IPS-20b (cell line): ENCODE data around the gene ACOXL.

Source experiments
- H3K27ac ChIP-seq: one replicate; pipeline ENCODE4 v1.5.1; 2013; ENCODE audit warnings: low read length
- H3K27me3 ChIP-seq: 2 replicates; pipeline ENCODE4 v1.6.1; 2013; ENCODE audit warnings: mild to moderate bottlenecking, low read length, inconsistent platforms; ENCODE audit not compliant: insufficient read depth
- H3K36me3 ChIP-seq: 2 replicates; pipeline ENCODE4 v1.6.1; 2013; ENCODE audit warnings: low read depth, mild to moderate bottlenecking, inconsistent platforms, low read length, moderate library complexity; ENCODE audit not compliant: insufficient read depth
- H3K4me1 ChIP-seq: 2 replicates; pipeline ENCODE4 v1.6.1; 2013; ENCODE audit warnings: mild to moderate bottlenecking, control low read depth, inconsistent platforms, low read length, moderate library complexity; ENCODE audit not compliant: insufficient read depth
- H3K4me3 ChIP-seq: 2 replicates; pipeline ENCODE4 v1.5.1; 2013; ENCODE audit warnings: mild to moderate bottlenecking, low read length, inconsistent platforms
- H3K9ac ChIP-seq: 2 replicates; pipeline ENCODE4 v1.6.1; 2013; ENCODE audit warnings: low read depth, mild to moderate bottlenecking, inconsistent platforms, low read length, moderate library complexity
- H3K9me3 ChIP-seq: 2 replicates; pipeline ENCODE4 v1.6.1; 2013; ENCODE audit warnings: mild to moderate bottlenecking, low read depth, low read length, inconsistent platforms; ENCODE audit not compliant: insufficient read depth

ACOXL gene

DNA sequence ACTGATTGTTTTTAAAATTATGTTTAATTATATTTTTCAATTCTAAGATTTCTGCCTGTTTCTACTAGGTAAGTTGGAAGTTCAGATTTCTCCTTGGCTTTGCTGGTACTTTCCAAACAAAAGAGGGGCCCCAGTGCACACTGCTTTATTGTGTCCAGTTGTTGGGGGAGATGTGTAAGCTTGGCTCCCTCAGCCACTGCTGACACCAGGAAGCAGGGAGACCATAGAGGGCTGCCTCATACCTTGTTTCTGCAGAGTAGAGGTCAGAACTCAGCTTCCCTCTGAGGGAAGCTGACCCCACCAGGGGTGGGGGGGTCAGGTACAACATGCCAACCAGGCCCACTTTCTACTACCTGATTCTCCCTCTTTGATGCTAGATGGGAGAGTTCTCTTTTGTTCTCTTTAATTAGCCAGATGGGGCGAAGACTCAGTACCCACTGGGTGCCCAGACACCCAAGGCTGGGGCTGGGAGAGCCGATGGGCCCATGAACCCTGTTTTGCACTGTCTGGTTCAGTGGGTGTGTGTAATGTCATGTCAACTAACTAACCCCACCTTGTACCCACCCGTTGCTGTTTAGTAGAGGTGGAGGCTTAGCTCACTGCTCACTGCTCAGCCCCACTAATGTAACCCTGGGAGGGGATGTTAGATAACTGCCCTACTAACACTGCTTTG lies 403.0 kb downstream of the ACOXL start:
- Histone ChIP-seq H3K4me1 (no peaks in the 10 kb centered on the region), H3K36me3 (peaks cover 73% of the 10 kb centered on the region), H3K27me3 (no peaks in the 10 kb centered on the region), H3K27ac (no peak overlapping the region), H3K9ac (no peak overlapping the region), H3K4me3 (no peak overlapping the region), H3K9me3 (no peaks in the 10 kb centered on the region)

DNA sequence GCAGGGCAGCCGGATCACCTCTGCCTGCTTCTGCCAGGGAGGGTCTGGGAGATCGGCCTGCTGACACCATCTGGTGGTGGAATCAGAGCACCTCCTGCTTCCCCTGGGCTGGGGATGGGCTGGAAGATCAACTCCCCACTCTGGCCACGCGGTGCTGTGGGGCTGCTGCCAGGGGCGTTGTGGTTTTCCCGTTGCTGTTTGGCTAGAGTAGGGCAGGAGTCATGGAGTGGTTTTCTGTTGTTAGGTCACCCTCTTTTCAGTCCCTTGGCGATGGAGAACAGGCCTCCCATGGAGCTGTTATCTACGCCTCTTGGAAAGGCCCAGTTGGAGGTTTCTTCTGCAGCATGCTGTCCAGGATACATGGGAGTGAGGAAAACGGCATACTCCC lies 403.5 kb downstream of the ACOXL start:
- Histone ChIP-seq H3K27me3 (no peaks in the 10 kb centered on the region), H3K4me1 (no peaks in the 10 kb centered on the region), H3K27ac (no peak overlapping the region), H3K9me3 (no peaks in the 10 kb centered on the region), H3K36me3 (peaks cover 76% of the 10 kb centered on the region), H3K4me3 (no peak overlapping the region), H3K9ac (no peak overlapping the region)

DNA sequence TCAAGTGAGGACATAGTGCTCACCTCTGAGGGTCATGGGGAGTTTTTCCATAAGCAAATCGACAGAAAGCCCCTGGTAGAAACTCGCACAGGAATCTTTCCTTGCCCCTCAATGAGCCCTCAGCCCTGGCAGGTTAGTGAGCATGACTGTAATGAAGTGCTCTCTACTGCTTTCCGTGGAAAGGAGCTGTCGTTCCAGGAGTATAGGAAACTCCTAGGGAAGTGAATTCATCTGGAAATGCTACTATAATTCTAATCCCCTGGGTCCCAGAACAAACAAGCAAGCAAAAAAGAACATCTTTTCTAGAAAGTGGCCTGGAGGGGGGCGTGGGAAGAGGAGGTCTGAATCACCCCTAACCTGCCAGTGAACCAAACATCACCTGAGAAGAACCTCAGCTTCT lies 406.5 kb downstream of the ACOXL start:
- H3K27ac ChIP-seq: no peak overlapping the region
- no peaks in the 10 kb centered on the region for H3K4me1 ChIP-seq
- no peaks in the 10 kb centered on the region for H3K9me3 ChIP-seq
- H3K27me3 ChIP-seq: no peaks in the 10 kb centered on the region
- no peak overlapping the region for H3K9ac ChIP-seq
- no peak overlapping the region for H3K4me3 ChIP-seq
- peaks cover 72% of the 10 kb centered on the region for H3K36me3 ChIP-seq

DNA sequence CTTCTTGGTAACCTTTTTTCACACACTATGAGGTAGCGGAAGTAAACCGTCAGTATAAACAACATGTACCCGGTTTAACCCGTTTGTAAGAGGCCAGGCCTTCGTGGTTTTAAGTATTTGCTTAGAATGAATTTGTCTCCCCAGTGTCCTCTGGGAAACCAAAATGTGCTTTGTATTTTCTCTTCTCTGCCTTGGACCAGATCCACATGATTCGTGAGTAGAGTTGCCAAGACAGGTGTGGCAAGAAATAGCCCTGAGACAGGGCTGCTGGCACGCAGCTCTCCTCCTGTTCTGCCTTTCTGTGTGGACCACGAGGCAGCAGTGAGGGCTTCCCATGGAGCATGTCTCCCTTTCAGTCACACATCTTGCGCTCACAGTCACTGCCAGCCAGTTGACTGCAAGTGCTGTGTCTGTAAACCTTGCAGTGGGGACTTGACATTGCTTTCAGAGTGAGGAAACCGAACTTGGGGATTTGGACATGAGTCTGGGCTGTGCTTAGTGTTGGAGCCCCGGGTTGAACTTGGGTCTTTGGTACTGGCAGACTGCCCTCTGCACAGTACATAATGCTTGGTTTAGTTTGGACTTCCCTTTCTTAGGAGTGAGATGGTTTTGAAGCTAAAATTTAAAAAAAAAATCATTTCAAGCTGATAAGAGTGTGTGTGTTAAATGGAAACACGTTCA lies 407.4 kb downstream of the ACOXL start:
- no peak overlapping the region for H3K27ac ChIP-seq
- H3K4me1 ChIP-seq: no peaks in the 10 kb centered on the region
- no peaks in the 10 kb centered on the region for H3K27me3 ChIP-seq
- H3K36me3 ChIP-seq: peaks cover 74% of the 10 kb centered on the region
- H3K9ac ChIP-seq: no peak overlapping the region
- H3K9me3 ChIP-seq: no peaks in the 10 kb centered on the region
- no peak overlapping the region for H3K4me3 ChIP-seq

DNA sequence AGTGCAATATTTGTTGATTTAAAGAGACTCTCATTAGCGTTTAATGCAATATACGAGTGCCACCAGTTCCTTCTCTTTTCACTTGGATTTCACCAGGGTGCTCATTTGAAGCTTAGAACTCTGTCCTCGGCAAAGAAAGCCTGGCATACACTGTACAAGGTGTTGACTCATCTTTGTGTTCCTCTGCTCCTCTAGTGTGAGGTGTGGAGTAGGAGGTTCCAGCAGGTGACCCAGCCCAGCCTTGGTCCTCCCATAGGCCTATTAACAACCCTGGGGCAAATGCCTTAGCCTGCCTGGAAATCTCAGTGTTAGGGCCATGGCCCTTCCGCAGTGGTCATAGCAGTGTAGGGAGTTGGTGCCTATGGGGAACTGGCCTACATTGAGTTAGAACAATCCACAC lies 408.4 kb downstream of the ACOXL start:
- H3K9me3 ChIP-seq: no peaks in the 10 kb centered on the region
- H3K27ac ChIP-seq: no peak overlapping the region
- no peak overlapping the region for H3K9ac ChIP-seq
- no peaks in the 10 kb centered on the region; the same call in 1 of the 2 replicates for H3K4me1 ChIP-seq
- H3K36me3 ChIP-seq: peaks cover 79% of the 10 kb centered on the region
- H3K27me3 ChIP-seq: no peaks in the 10 kb centered on the region
- no peak overlapping the region for H3K4me3 ChIP-seq

DNA sequence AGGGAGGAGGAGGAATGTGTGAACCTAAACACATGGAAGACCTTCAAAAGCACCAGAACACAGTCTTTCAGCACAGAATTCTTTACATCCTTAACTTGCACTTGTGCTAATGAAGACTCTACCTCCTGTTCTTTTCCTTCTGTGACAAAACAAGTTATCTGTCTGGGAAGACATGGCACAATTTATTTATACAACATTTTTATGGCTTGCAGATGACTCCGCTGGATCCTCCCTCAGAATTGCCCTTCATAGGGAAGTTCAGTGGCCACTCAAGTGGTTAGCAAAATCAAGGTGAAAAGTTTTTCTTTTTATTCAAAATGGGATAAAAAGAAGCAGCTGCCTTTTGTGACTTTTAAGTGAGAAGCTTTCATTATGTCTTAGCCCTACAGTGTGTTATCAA lies 409.7 kb downstream of the ACOXL start:
- Histone ChIP-seq H3K4me1 (peaks cover 7% of the 10 kb centered on the region; the same call in 1 of the 2 replicates), H3K27ac (no peak overlapping the region), H3K27me3 (no peaks in the 10 kb centered on the region; the same call in 1 of the 2 replicates), H3K36me3 (peaks cover 72% of the 10 kb centered on the region), H3K9me3 (no peaks in the 10 kb centered on the region), H3K9ac (no peak overlapping the region), H3K4me3 (no peak overlapping the region)

DNA sequence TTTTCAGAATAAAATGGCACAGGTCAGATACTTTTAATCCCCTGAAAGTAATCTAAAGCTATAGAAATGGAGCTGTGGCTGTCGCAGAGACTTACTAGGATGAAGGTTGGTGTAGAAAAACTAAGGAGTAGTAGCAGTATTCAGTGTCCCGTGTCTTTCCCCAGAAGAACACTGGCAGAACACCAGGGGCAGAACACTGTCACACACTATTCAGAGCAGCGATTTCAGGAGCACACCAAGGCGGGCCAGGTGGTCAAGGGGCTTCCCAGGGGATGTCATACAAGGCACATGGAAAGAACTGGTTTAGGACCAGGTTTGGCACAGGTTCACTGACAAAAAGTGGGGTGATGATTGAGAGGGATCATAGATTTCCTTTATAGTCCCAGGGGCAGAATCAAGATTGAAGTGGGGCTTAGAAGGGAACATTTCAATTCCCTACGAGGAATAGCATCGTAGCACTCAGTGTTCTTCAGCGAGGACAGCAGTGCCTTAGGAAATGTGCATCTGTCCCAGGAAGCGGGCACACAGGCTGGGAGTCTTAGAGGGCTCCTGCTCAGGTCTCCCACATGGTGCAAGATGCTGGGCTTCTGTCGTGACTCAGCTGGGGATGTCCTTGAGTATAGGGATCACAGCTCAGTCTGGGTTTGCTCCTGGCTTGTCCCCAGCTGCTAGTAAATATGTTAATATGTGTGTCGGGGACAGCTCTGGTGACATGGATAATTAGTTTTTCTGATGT lies 410.9 kb downstream of the ACOXL start:
- no peak overlapping the region for H3K4me3 ChIP-seq
- no peaks in the 10 kb centered on the region; the same call in 1 of the 2 replicates for H3K27me3 ChIP-seq
- no peaks in the 10 kb centered on the region for H3K9me3 ChIP-seq
- peaks cover 7% of the 10 kb centered on the region; the same call in 1 of the 2 replicates for H3K4me1 ChIP-seq
- no peak overlapping the region for H3K27ac ChIP-seq
- no peak overlapping the region for H3K9ac ChIP-seq
- peaks cover 72% of the 10 kb centered on the region for H3K36me3 ChIP-seq

DNA sequence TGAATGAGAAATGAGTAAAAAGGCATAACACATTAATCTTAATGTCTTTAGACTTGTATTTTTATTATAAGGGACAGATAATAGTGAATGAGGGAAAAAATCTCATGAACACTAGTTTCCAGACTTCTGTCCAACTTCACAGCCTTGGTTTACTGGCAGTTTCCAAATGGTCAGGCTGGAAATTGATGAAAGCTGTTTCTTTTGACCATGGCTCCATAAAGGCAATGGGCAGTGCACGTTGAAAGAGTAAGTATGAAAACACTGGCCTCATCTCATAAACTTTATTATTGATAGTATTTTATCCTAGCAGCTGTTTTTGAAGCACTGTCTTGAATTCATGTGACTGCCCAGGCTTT lies 411.4 kb downstream of the ACOXL start:
- H3K9ac ChIP-seq: no peak overlapping the region
- no peak overlapping the region for H3K27ac ChIP-seq
- no peak overlapping the region for H3K4me3 ChIP-seq
- peaks cover 7% of the 10 kb centered on the region; the same call in 1 of the 2 replicates for H3K4me1 ChIP-seq
- H3K36me3 ChIP-seq: peaks cover 68% of the 10 kb centered on the region
- H3K9me3 ChIP-seq: no peaks in the 10 kb centered on the region
- H3K27me3 ChIP-seq: no peaks in the 10 kb centered on the region; the same call in 1 of the 2 replicates

DNA sequence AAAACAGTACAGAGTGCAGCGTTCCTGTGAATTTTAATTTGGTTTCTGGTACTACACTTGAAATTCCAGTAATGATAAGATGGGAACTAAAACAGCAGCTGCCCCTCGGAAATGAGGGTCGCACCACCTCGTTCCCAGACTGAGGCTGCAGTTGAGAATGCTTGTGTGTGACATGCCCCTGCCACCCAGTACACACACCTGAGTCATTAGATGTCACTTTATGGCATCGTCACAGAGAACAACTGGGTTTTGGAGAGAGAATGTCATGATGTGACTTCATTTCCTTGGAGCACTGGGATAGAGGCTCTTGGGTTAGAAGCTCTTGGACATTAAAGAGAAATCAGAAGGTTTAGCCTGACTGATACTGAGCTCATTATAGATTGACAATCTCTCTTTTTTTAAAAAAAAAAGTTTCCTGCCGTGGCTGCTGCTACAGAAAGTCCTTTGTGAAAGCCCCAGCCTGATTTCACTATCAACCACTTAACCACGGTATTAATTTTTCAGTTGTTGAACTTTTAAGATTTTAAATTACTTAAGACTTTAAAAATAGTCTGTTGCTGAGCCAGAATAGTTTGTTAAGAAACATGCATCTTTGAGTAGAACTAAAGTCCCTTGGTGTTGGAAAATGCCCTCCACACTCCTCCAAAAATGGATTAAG lies 412.9 kb downstream of the ACOXL start:
- H3K4me3 ChIP-seq: no peak overlapping the region
- H3K9me3 ChIP-seq: no peaks in the 10 kb centered on the region
- no peaks in the 10 kb centered on the region; the same call in 1 of the 2 replicates for H3K27me3 ChIP-seq
- no peak overlapping the region for H3K27ac ChIP-seq
- peaks cover 59% of the 10 kb centered on the region for H3K36me3 ChIP-seq
- H3K9ac ChIP-seq: no peak overlapping the region
- H3K4me1 ChIP-seq: peaks cover 7% of the 10 kb centered on the region; the same call in 1 of the 2 replicates

DNA sequence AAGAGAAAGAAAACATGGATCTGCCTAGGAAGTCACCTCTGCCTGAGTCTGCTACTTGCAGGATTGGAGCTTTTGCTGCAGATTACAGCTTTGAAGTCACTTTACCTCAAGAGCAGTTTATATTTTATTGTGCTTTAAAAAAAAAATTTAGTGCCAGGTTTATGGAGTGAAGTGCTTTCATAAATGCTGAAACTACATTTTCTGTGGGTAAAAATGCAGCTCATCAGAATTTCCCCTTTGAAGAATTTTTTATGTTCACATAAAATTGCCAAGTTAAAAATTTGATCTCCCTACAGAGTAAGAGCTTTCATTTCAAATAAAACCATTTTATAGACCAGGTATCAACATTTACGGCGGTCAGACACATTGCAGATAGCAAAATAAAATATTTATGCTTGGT lies 413.6 kb downstream of the ACOXL start:
- Histone ChIP-seq H3K27ac (no peak overlapping the region), H3K27me3 (no peaks in the 10 kb centered on the region; the same call in 1 of the 2 replicates), H3K36me3 (peaks cover 57% of the 10 kb centered on the region), H3K9me3 (no peaks in the 10 kb centered on the region), H3K4me1 (peaks cover 7% of the 10 kb centered on the region; the same call in 1 of the 2 replicates), H3K9ac (no peak overlapping the region), H3K4me3 (no peak overlapping the region)

DNA sequence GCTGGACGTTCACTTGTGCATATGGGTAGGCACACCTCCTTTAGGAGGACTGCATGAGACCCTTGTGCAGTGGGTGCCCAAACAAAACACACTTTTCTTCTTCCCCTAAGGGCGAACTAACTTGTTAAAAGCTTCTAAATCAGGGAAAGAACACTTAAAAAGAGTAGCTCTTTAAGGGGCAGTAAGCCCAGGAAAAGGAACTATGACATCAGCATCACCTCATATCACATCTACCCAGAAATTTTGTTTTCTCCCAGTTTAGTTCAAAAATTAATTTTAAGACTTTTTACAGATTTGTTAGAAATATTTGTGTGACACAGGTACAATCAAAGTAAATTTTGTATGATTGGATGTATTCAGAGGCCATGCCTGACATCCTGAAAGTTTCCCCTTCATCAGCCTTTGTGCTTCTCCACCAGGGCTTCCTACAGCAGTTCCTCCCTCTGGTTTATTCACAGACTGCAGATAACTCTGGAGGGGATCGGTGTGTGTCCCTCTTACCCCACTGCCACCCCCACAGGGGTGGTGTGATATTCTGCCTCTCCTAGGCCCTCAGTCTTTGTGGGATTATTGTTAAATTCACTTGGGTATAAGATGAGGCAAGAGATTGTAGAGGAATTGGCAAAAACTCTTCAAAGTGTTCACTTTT lies 416.0 kb downstream of the ACOXL start:
- Histone ChIP-seq H3K9ac (no peak overlapping the region), H3K9me3 (no peaks in the 10 kb centered on the region), H3K27me3 (no peaks in the 10 kb centered on the region; the same call in 1 of the 2 replicates), H3K36me3 (peaks cover 67% of the 10 kb centered on the region), H3K4me3 (no peak overlapping the region), H3K4me1 (peaks cover 7% of the 10 kb centered on the region; the same call in 1 of the 2 replicates), H3K27ac (no peak overlapping the region)
